HG03045 (cell line): Measurements from ENCODE around the gene TPCN1.
A peak's percentile ranks its signal among the peaks of the same experiment; 100 is the strongest.

Source experiments
- ATAC-seq: cut with Tn5 transposase; IDR thresholded peaks from one replicate; pipeline ENCODE4 v1.9.1; 2021; ENCODE audit warnings: mild to moderate bottlenecking, moderate library complexity; ENCODE audit not compliant: unreplicated experiment

The TPCN1 gene

GRCh38 chr12:113222730-113223531 is 1.7 kb downstream of the TPCN1 start:
- ATAC-seq = no peak

GRCh38 chr12:113224955-113225354 is 3.7 kb downstream of the TPCN1 start:
- ATAC-seq = no peak

- ATAC-seq = no peak
These were observed 5.7 kb downstream of the TPCN1 start for GRCh38 chr12:113226696-113227568.

- no peak for ATAC-seq
These were observed 6.6 kb downstream of the TPCN1 start for GRCh38 chr12:113227686-113228391.

GRCh38 chr12:113228394-113229028 is 7.2 kb downstream of the TPCN1 start:
- no peak for ATAC-seq

GRCh38 chr12:113230315-113231234 is 9.3 kb downstream of the TPCN1 start:
- peak; percentile 14 for ATAC-seq

- ATAC-seq = no peak
These were observed 10.2 kb downstream of the TPCN1 start for GRCh38 chr12:113231235-113232088.

GRCh38 chr12:113232089-113232839 is 11.0 kb downstream of the TPCN1 start:
- no peak for ATAC-seq

- peak; percentile 63 for ATAC-seq
These were observed 11.7 kb downstream of the TPCN1 start for GRCh38 chr12:113232840-113233585.

GRCh38 chr12:113233967-113234366 is 12.7 kb downstream of the TPCN1 start:
- no peak for ATAC-seq

GRCh38 chr12:113234483-113234882 is 13.2 kb downstream of the TPCN1 start:
- no peak for ATAC-seq

- ATAC-seq = no peak
These were observed 14.7 kb downstream of the TPCN1 start for GRCh38 chr12:113235976-113236375.

- ATAC-seq = no peak
These were observed 15.5 kb downstream of the TPCN1 start for GRCh38 chr12:113236539-113237399.

- no peak for ATAC-seq
These were observed 16.5 kb downstream of the TPCN1 start for GRCh38 chr12:113237748-113238147.

GRCh38 chr12:113238309-113238708 is 17.0 kb downstream of the TPCN1 start:
- no peak for ATAC-seq

GRCh38 chr12:113239288-113239771 is 18.1 kb downstream of the TPCN1 start:
- ATAC-seq = no peak
